OCI-LY7 (cell line): Measurements from ENCODE around the gene CRADD. TPM values are rescaled to one million over a fixed set of nuclear protein-coding genes. Genes with fewer than 3 reads are reported as not detected.

Experiments used
- BruUV-seq: library from RNA; stranded (reverse); fragments of 400-500 nt; replicated peaks from 2 replicates; lab custom pipeline; 2021; lab: Mats Ljungman, UMichigan
- CTCF ChIA-PET: fragments of 300-600 bp; sonication (Branson Sonifier 250); formaldehyde crosslinking; loops from one replicate; lab custom pipeline; 2022; ENCODE audit warnings: antibody characterized with exemption; ENCODE audit not compliant: unreplicated experiment; lab: Charles Lee
- POLR2A ChIA-PET: fragments of 300-600 bp; sonication (Branson Sonifier 250); formaldehyde crosslinking; loops from one replicate; lab custom pipeline; 2022; ENCODE audit warnings: antibody characterized with exemption; lab: Charles Lee
- DNase-seq: peaks from one replicate; pipeline ENCODE4 v3.0.0-alpha.2; 2015; ENCODE audit warnings: low spot score
- H2AFZ ChIP-seq: fragments of 200-600 bp; sonication (generic), shearing (Covaris generic); 2 replicates; pipeline ENCODE4 v1.6.1; 2014; ENCODE audit warnings: mild to moderate bottlenecking, antibody characterized with exemption, low read length, moderate library complexity
- H3K27ac ChIP-seq: fragments of 200-600 bp; sonication (generic); 2 replicates; pipeline ENCODE4 v1.5.1; 2014; ENCODE audit warnings: mixed run types, low read depth, mild to moderate bottlenecking, moderate library complexity, low read length, inconsistent platforms; ENCODE audit not compliant: poor library complexity, severe bottlenecking
- H3K36me3 ChIP-seq: fragments of 200-600 bp; sonication (generic); 2 replicates; pipeline ENCODE4 v1.6.1; 2014; ENCODE audit warnings: mild to moderate bottlenecking, antibody characterized with exemption, low read length, moderate library complexity, mixed read lengths; ENCODE audit not compliant: insufficient read depth
- H3K4me1 ChIP-seq: fragments of 200-600 bp; sonication (generic); 2 replicates; pipeline ENCODE4 v1.5.1; 2014; ENCODE audit warnings: mild to moderate bottlenecking, low read length; ENCODE audit not compliant: insufficient read depth, poor library complexity, severe bottlenecking
- H3K4me2 ChIP-seq: fragments of 200-600 bp; sonication (generic); 2 replicates; pipeline ENCODE4 v1.6.1; 2014; ENCODE audit warnings: mild to moderate bottlenecking, low read length
- H3K4me3 ChIP-seq: fragments of 200-600 bp; sonication (generic); 2 replicates; pipeline ENCODE4 v1.5.1; 2014; ENCODE audit warnings: mild to moderate bottlenecking, low read depth, low read length; ENCODE audit not compliant: poor library complexity, severe bottlenecking
- H3K79me2 ChIP-seq: fragments of 200-600 bp; sonication (generic); 2 replicates; pipeline ENCODE4 v1.6.1; 2016; ENCODE audit warnings: low read depth, mild to moderate bottlenecking, low read length, moderate library complexity, mixed read lengths; ENCODE audit not compliant: insufficient read depth
- H3K9me2 ChIP-seq: fragments of 200-600 bp; sonication (generic); 2 replicates; pipeline ENCODE4 v1.6.1; 2016; ENCODE audit warnings: mild to moderate bottlenecking, low read length, mixed read lengths; ENCODE audit not compliant: insufficient read depth
- H3K9me3 ChIP-seq: fragments of 200-600 bp; sonication (generic); 2 replicates; pipeline ENCODE4 v1.6.1; 2014; ENCODE audit warnings: mild to moderate bottlenecking, mixed run types, low read length, mixed read lengths
- H4K20me1 ChIP-seq: fragments of 200-600 bp; sonication (generic); 2 replicates; pipeline ENCODE4 v1.6.1; 2014; ENCODE audit warnings: mild to moderate bottlenecking, antibody characterized with exemption, low read length, moderate library complexity, mixed read lengths; ENCODE audit not compliant: insufficient read depth
- EZH2phosphoT487 ChIP-seq: fragments of 200-600 bp; sonication (generic); IDR thresholded peaks from 2 replicates; pipeline ENCODE4 v1.6.1; 2018; ENCODE audit warnings: low read depth, borderline replicate concordance, mild to moderate bottlenecking, mixed run types, antibody characterized with exemption, low read length, moderate library complexity, mixed read lengths
- intact Hi-C: fragments of 100-400 bp; cut with micrococcal nuclease; formaldehyde crosslinking; loops from one replicate; pipeline ENCODE4 v1.10.0; 2022; ENCODE audit not compliant: unreplicated experiment
- total RNA-seq, 2 experiments: library from RNA; depleted of rRNA in 1 of 2; stranded (reverse); fragments of >200 nt in 1 of 2; shearing (Covaris generic) in 1 of 2; gene quantifications; 2 replicates each; pipeline ENCODE4 v1.2.3, GENCODE V29; 2014 to 2022
- TF ChIP-seq, protein P1 (sequence below): fragments of 200-600 bp; sonication (generic); conservative IDR thresholded peaks from 2 replicates; pipeline ENCODE4 v1.5.1; 2014; ENCODE audit warnings: mild to moderate bottlenecking, antibody characterized with exemption, low read length, moderate library complexity, mixed read lengths

The CRADD gene
- total RNA-seq, 2 experiments from 2014 or later: 10.5 to 16.8 TPM

DNA sequence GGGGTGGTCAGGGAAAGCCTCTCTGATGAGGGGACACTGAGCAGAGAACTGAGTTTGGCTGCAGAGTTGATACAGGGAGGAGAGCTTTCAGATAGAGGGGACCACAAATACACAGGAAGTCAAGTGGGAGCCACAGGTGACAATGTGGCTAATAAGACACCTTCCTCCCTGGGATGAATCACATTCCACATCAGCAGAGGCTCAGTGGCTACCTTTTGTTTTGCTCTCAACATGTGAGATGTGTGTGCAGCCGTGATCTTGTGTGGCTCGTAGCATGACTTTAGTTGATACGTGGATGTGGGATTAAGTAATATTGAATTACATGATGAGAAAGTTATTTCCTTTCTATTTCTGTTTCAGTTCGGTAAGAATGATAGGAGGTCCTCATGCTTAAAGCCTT, 7.5 kb downstream of the CRADD start:
- Histone ChIP-seq H3K36me3 (no peaks in the 10 kb centered on the region), H3K9me2 (no peaks in the 10 kb centered on the region), H3K4me1 (peaks cover 5% of the 10 kb centered on the region), H4K20me1 (no peaks in the 10 kb centered on the region), H2AFZ (no peak overlapping the region), H3K27ac (no peak overlapping the region), H3K9me3 (no peaks in the 10 kb centered on the region), H3K79me2 (no peaks in the 10 kb centered on the region), H3K4me2 (no peak overlapping the region), H3K4me3 (no peak overlapping the region)
- TF ChIP-seq, protein P1, sequence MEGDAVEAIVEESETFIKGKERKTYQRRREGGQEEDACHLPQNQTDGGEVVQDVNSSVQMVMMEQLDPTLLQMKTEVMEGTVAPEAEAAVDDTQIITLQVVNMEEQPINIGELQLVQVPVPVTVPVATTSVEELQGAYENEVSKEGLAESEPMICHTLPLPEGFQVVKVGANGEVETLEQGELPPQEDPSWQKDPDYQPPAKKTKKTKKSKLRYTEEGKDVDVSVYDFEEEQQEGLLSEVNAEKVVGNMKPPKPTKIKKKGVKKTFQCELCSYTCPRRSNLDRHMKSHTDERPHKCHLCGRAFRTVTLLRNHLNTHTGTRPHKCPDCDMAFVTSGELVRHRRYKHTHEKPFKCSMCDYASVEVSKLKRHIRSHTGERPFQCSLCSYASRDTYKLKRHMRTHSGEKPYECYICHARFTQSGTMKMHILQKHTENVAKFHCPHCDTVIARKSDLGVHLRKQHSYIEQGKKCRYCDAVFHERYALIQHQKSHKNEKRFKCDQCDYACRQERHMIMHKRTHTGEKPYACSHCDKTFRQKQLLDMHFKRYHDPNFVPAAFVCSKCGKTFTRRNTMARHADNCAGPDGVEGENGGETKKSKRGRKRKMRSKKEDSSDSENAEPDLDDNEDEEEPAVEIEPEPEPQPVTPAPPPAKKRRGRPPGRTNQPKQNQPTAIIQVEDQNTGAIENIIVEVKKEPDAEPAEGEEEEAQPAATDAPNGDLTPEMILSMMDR: no peak
- TF ChIP-seq EZH2phosphoT487: no peak
- no TSS peak for BruUV-seq
- CTCF ChIA-PET: no interaction called here
- POLR2A ChIA-PET: no interaction called here
- intact Hi-C loops: no loop called here
- no peak for DNase-seq

DNA sequence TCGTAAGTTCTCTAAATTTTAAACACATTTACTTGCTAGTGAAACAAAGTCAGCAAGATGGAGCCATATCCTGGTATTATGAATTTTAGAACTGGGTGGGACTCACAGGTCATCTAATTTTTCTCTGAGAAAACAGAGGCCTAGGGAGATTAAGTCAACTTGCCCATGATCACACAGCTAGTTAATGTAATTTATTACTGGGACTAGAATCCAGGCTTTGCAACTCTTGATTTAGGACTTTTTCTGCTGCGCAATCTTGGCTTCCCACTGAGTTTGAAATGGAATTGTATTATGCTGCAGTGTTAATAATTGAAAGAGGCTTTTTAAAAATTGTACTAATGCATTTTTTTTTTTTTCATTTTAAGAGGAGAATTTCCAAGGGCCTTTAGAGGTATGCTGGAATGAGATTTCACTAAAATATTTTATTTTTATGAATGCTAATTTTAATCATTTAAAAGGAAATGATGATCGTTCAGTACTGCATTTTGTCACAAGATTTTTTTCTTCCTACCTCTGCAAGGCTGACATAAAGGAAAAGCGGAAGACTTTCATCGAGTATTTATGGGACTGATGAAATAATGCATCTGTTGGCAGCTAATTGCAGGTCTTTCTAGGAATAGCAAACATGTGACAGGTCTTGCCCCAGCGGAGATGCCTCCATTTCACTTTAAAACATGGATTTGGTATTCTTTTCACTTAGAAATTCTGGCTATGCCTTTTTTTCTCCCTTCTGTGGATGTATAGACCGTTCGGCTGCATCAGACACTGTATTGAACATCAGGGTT, 9.6 kb downstream of the CRADD start:
- H4K20me1 ChIP-seq: no peaks in the 10 kb centered on the region
- no peaks in the 10 kb centered on the region for H3K9me2 ChIP-seq
- TF ChIP-seq, protein P1: no peak
- no peak for TF ChIP-seq EZH2phosphoT487
- no peaks in the 10 kb centered on the region for H3K9me3 ChIP-seq
- H3K36me3 ChIP-seq: no peaks in the 10 kb centered on the region
- no peaks in the 10 kb centered on the region for H3K79me2 ChIP-seq
- H2AFZ ChIP-seq: no peak overlapping the region
- no peak overlapping the region for H3K4me3 ChIP-seq
- H3K4me2 ChIP-seq: no peak overlapping the region
- DNase-seq: no peak
- no peaks in the 10 kb centered on the region for H3K4me1 ChIP-seq
- ChIA-PET CTCF (no interaction called here), POLR2A (interaction anchor here (0.7 to 1.3 kb wide), 3 partner anchors 51 to 502 kb away, joined by 3 to 6 read pairs (median 3); no protein-coding TSS in a partner anchor)
- no TSS peak for BruUV-seq
- intact Hi-C loops: no loop called here
- H3K27ac ChIP-seq: no peak overlapping the region
